T-helper 2 cell treated with Interferon-gamma antibody and Interleukin-4, amounts not matched to agents 5 μg/mL and 100 μg/mL, for 36 hours (primary cell): ENCODE results near the gene SNN.
A peak's percentile ranks its signal among the peaks of the same experiment; 100 is the strongest.

Experiments used
- DNase-seq: peaks from one replicate; pipeline ENCODE4 v3.0.0; 2021; ENCODE audit warnings: low spot score
- H3K27ac Mint-ChIP-seq: one replicate; pipeline ENCODE4 v1.8.0; 2021; ENCODE audit warnings: mild to moderate bottlenecking, mixed read lengths
- H3K27me3 Mint-ChIP-seq: one replicate; pipeline ENCODE4 v1.8.0; 2021; ENCODE audit warnings: low read depth, mixed read lengths
- H3K36me3 Mint-ChIP-seq: one replicate; pipeline ENCODE4 v1.8.0; 2021; ENCODE audit warnings: low read depth, mixed read lengths
- H3K4me1 Mint-ChIP-seq: one replicate; pipeline ENCODE4 v1.8.0; 2021; ENCODE audit warnings: low read depth, mixed read lengths
- H3K4me3 Mint-ChIP-seq: one replicate; pipeline ENCODE4 v1.8.0; 2022; ENCODE audit warnings: mild to moderate bottlenecking, moderate library complexity, mixed read lengths
- H3K9me3 Mint-ChIP-seq: one replicate; pipeline ENCODE4 v1.8.0; 2021; ENCODE audit warnings: mixed read lengths

SNN gene

GRCh38 chr16:11719762-11720161, 51.5 kb downstream of the SNN start:
- peak overlapping the region; percentile 47 for H3K27ac Mint-ChIP-seq
- peaks cover 17% of the 10 kb centered on the region for H3K4me1 Mint-ChIP-seq
- H3K4me3 Mint-ChIP-seq = no peak overlapping the region
- no peak for DNase-seq
- H3K36me3 Mint-ChIP-seq = peaks cover 53% of the 10 kb centered on the region
- no peaks in the 10 kb centered on the region for H3K27me3 Mint-ChIP-seq
- H3K9me3 Mint-ChIP-seq = no peaks in the 10 kb centered on the region

DNA sequence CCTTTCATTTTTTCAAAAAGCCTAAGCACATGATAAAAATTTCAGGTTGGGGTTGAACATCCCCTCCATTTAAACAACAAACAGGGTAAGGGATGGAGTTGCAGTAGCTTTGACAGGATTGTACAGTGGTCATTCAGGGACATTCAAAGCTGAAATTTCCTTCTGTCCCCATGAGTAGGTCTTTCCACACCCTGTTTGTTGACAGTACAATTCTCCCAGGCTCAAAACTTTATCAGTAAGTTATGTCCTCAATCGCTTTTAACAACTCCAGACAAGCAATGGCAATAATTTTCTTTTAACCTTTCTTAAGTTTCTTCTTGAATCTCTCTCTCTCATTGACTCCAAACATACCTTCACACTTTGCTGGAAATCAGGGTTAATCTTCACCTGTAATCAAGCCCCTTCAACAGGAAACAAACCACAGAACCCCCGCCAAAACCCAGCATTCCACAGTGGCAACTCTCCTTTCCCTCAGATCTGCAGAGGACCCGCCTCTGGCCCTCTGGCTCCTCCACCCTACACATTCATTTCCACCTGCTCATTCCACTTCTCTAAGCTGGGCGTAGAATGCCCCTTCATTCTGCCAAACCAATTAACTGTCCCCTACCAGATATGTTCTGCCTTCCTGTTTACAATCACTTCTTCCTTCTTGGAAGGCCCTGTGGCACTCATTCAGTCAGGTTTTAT, 53.7 kb downstream of the SNN start:
- Mint-ChIP-seq H3K4me1 (peaks cover 13% of the 10 kb centered on the region), H3K9me3 (no peaks in the 10 kb centered on the region), H3K27me3 (no peaks in the 10 kb centered on the region), H3K4me3 (no peak overlapping the region), H3K27ac (peak overlapping the region; percentile 1), H3K36me3 (peaks cover 41% of the 10 kb centered on the region)
- no peak for DNase-seq

DNA sequence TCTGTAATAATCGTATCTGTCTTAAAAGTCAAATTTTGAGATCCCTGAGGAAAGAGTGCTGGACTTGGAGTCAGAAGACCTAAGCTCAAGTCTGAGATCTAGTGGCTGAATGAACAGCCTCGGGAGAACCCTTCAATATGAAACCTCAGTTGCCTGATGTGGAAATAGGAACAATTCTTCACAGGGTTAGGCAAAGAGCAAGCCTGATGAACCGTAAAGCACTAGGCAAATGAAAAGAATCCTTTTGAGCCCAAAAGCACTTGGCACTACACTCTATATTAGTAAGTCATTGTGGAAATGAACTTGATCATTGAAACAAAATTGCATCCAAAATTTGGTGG, 54.2 kb downstream of the SNN start:
- Mint-ChIP-seq H3K27me3 (no peaks in the 10 kb centered on the region), H3K36me3 (peaks cover 41% of the 10 kb centered on the region), H3K4me3 (no peak overlapping the region), H3K4me1 (peaks cover 13% of the 10 kb centered on the region), H3K27ac (peak overlapping the region; percentile 0), H3K9me3 (no peaks in the 10 kb centered on the region)
- no peak for DNase-seq

DNA sequence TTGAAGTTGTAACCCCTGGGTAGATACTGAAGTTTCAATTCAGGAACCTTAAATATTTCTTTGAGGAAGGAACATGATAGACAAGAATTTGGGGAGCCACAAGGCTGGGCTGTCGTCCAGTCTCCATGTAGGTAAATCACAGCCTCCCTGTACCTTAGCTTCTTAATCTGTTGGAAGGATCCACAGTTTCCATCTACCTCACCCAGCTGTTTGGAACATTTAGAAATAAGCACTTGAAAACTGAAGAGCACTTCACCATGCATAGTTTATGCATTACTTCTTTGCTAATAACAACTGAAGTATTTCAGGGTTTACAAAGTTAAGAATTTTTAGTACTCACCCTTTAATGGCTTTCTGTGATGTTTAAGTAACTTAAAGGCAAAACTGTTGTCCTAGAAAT, 57.2 kb downstream of the SNN start:
- H3K27ac Mint-ChIP-seq = no peak overlapping the region
- peaks cover 60% of the 10 kb centered on the region for H3K36me3 Mint-ChIP-seq
- H3K9me3 Mint-ChIP-seq = no peaks in the 10 kb centered on the region
- H3K4me1 Mint-ChIP-seq = peaks cover 37% of the 10 kb centered on the region
- no peak for DNase-seq
- no peaks in the 10 kb centered on the region for H3K27me3 Mint-ChIP-seq
- H3K4me3 Mint-ChIP-seq = no peak overlapping the region

- no peak overlapping the region for H3K4me3 Mint-ChIP-seq
- no peaks in the 10 kb centered on the region for H3K9me3 Mint-ChIP-seq
- DNase-seq = no peak
- no peaks in the 10 kb centered on the region for H3K27me3 Mint-ChIP-seq
- peaks cover 63% of the 10 kb centered on the region for H3K36me3 Mint-ChIP-seq
- H3K27ac Mint-ChIP-seq = no peak overlapping the region
- H3K4me1 Mint-ChIP-seq = peaks cover 40% of the 10 kb centered on the region
These were observed 57.8 kb downstream of the SNN start for GRCh38 chr16:11726008-11726407.

GRCh38 chr16:11727796-11728543, 59.7 kb downstream of the SNN start:
- Mint-ChIP-seq H3K36me3 (peaks cover 63% of the 10 kb centered on the region), H3K27me3 (no peaks in the 10 kb centered on the region), H3K4me3 (no peak overlapping the region)

More at GRCh38 chr16:11727796-11728543, 59.7 kb downstream of the SNN start:
- H3K27ac Mint-ChIP-seq = peak overlapping the region; percentile 69
- DNase-seq = no peak
- H3K9me3 Mint-ChIP-seq = no peaks in the 10 kb centered on the region
- H3K4me1 Mint-ChIP-seq = peaks cover 48% of the 10 kb centered on the region
